ENCODE results near the gene SLAMF9.
A peak's percentile ranks its signal among the peaks of the same experiment; 100 is the strongest.

Gene SLAMF9

GRCh38 chr1:159927849-159928431 lies 26.1 kb downstream of the SLAMF9 start:
- TF ChIP-seq CTCF (IDR thresholded peaks at IDR 0.05; ENCODE audit: control extremely low read depth, extremely low read depth, low read depth, missing control alignments), result no peak
- ChIA-PET POLR2A (interaction anchor here (0.9 kb wide), 1 partner anchor 12 kb away, joined by 3 read pairs; no protein-coding TSS in a partner anchor), CTCF (interaction anchor here (0.8 to 3.4 kb wide), 3 partner anchors 9 to 78 kb away, joined by 3 to 24 read pairs (median 15); no protein-coding TSS in a partner anchor)
- DNase-seq (ENCODE audit: extremely low spot score), result no peak

GRCh38 chr1:159927211-159927848 lies 26.7 kb downstream of the SLAMF9 start:
- no peak for DNase-seq (ENCODE audit: extremely low spot score)
- ChIA-PET POLR2A (interaction anchor here (0.9 kb wide), 1 partner anchor 11 kb away, joined by 3 read pairs; no protein-coding TSS in a partner anchor), CTCF (interaction anchor here (0.8 to 3.4 kb wide), 4 partner anchors 8 to 79 kb away, joined by 3 to 24 read pairs (median 10); no protein-coding TSS in a partner anchor)
- no peak for TF ChIP-seq CTCF (IDR thresholded peaks at IDR 0.05; ENCODE audit: control extremely low read depth, extremely low read depth, low read depth, missing control alignments)

- DNase-seq (ENCODE audit: extremely low spot score), result peak; percentile 59
- TF ChIP-seq CTCF (IDR thresholded peaks at IDR 0.05; ENCODE audit: control extremely low read depth, extremely low read depth, low read depth, missing control alignments), result no peak
- ChIA-PET CTCF (interaction anchor here (0.9 to 5.3 kb wide), 6 partner anchors 11 to 136 kb away, joined by 3 to 50 read pairs (median 6); no protein-coding TSS in a partner anchor), POLR2A (interaction anchor here (0.9 to 1.4 kb wide), 3 partner anchors 9 to 36 kb away, joined by 3 to 6 read pairs (median 4); no protein-coding TSS in a partner anchor)
Measured at GRCh38 chr1:159925719-159926078, 28.3 kb downstream of the SLAMF9 start.

- CTCF ChIA-PET, result interaction anchor here (0.8 to 5.3 kb wide), 11 partner anchors 10 to 135 kb away, joined by 3 to 50 read pairs (median 5); no protein-coding TSS in a partner anchor
- no peak for TF ChIP-seq CTCF (IDR thresholded peaks at IDR 0.05; ENCODE audit: control extremely low read depth, extremely low read depth, low read depth, missing control alignments)
- DNase-seq (ENCODE audit: extremely low spot score), result peak; percentile 91
- POLR2A ChIA-PET, result interaction anchor here (0.6 to 1.4 kb wide), 10 partner anchors 9 to 98 kb away, joined by 3 to 6 read pairs (median 3); no protein-coding TSS in a partner anchor
Measured at GRCh38 chr1:159924791-159925718, 29.0 kb downstream of the SLAMF9 start, which contains the start of gene TAGLN2. Gene TAGLN2, minus strand, starts transcription at chr1:159925507. Its CDS starts 4,998 bp downstream, at chr1:159920509.

GRCh38 chr1:159924025-159924790 lies 29.8 kb downstream of the SLAMF9 start:
- DNase-seq (ENCODE audit: extremely low spot score), result peak; percentile 83
- POLR2A ChIA-PET, result interaction anchor here (0.6 to 1.2 kb wide), 4 partner anchors 8 to 23 kb away, joined by 3 to 4 read pairs (median 4); no protein-coding TSS in a partner anchor

More at GRCh38 chr1:159924025-159924790, 29.8 kb downstream of the SLAMF9 start:
- CTCF ChIA-PET, result interaction anchor here (0.7 to 5.3 kb wide), 10 partner anchors 7 to 122 kb away, joined by 3 to 50 read pairs (median 4); no protein-coding TSS in a partner anchor
- TF ChIP-seq CTCF (IDR thresholded peaks at IDR 0.05; ENCODE audit: control extremely low read depth, extremely low read depth, low read depth, missing control alignments), result no peak
